GM19193 (cell line): ENCODE results near the gene ERMN.

Experiments used
- POLR2A ChIP-seq: IDR thresholded peaks from 4 replicates; pipeline ENCODE4 v1.6.1; 2011; ENCODE audit not compliant: insufficient read depth, insufficient read length; ENCODE audit errors: extremely low read depth

ERMN gene

DNA sequence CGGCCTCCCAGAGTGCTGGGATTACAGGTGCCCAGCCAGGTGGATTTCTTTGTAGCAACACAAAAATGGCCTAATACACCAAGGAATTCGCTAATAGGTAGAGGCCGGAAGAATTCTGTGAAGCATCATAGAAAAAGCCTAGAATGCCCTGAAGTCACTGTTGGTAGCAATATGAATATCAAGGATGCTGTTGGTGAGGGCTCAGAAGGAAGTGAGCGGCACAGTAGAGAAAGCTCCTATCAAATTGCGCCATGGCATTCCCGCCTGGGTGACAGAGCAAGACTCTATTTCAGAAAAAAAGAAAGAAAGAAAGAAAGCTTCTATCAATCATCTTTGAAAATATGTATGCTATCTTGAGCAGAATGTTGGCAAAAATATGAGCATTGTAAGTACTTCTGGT, 44.3 kb downstream of the ERMN start:
- no peak for TF ChIP-seq POLR2A

DNA sequence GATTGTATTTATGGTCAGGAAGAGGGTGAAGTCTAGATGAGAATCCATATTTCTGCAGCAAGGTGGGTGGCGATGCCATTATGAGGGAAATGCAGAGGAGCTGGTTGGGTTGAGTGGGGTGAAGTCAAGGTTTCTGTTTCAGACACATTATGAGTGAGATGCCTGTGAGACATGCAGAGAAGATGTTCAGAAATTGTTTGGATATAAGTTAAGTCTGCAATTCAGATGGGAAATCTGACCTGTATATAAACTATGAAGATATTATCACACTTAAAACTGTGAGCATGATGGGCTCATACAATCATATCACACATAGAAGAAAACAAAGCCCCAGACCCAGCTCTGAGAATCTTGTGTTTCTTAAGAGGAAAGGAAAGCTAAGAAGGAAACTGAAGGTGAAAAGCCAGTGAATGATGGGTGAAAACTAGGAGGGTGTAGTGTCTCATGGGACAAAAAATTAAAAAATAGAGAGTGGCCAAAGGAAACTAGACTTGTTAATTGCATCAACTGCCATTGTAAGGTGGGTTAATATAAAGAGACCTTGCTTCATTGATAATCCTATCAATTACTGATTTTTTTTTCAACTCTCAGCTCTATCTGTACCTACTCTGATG, 53.9 kb downstream of the ERMN start:
- TF ChIP-seq POLR2A, result no peak

- no peak for TF ChIP-seq POLR2A
These were observed 55.7 kb downstream of the ERMN start for GRCh38 chr2:157269922-157270321.

DNA sequence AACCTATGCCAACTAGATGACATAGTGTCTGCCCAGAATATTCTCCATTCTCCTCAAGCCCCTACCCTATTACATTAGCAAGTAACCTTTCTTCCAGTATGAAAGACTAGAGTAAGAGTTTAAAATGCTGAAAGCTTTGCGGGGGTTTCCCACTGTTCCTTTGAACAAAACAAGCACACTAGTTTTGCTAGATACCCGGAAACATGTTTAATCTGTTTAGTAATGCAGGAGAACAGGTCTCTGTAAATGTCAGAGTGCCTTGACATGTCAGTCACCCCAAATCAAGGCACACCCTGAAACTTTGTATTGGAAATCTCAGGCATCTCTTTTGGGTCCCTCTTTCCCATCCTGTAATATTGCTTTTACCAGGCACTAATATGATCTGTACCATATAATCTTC, 56.6 kb downstream of the ERMN start:
- TF ChIP-seq POLR2A, result no peak
